HG03060 (cell line): ENCODE results near the gene EFCAB12.
"Not testable (repeated sequence)": the region's sequence is repeated elsewhere in the genome, so short reads cannot be mapped to it uniquely, and the experiment has no call there.

Experiments
- ATAC-seq: cut with Tn5 transposase; IDR thresholded peaks from one replicate; pipeline ENCODE4 v1.9.1; 2021; ENCODE audit warnings: low read depth, moderate number of reproducible peaks; ENCODE audit not compliant: unreplicated experiment

Gene EFCAB12

GRCh38 chr3:129371041-129371826 is 57.2 kb downstream of the EFCAB12 start:
- ATAC-seq, result no peak

- no peak for ATAC-seq
Observed at GRCh38 chr3:129370248-129370964, 58.0 kb downstream of the EFCAB12 start.

- ATAC-seq, result no peak
Observed at GRCh38 chr3:129369711-129370110, 58.7 kb downstream of the EFCAB12 start.

GRCh38 chr3:129367821-129368220 is 60.6 kb downstream of the EFCAB12 start:
- no peak for ATAC-seq

GRCh38 chr3:129366312-129366831 is 62.1 kb downstream of the EFCAB12 start:
- no peak for ATAC-seq

- no peak for ATAC-seq
Observed at GRCh38 chr3:129365296-129366136, 62.9 kb downstream of the EFCAB12 start.

- ATAC-seq, result not testable (repeated sequence)
Observed at GRCh38 chr3:129364811-129365210, 63.6 kb downstream of the EFCAB12 start.

GRCh38 chr3:129363356-129363755 is 65.1 kb downstream of the EFCAB12 start:
- ATAC-seq, result not testable (repeated sequence)

- ATAC-seq, result no peak
Observed at GRCh38 chr3:129360705-129361460, 67.6 kb downstream of the EFCAB12 start.

GRCh38 chr3:129360171-129360611 is 68.2 kb downstream of the EFCAB12 start:
- ATAC-seq, result no peak

- no peak for ATAC-seq
Observed at GRCh38 chr3:129358772-129359371, 69.6 kb downstream of the EFCAB12 start.

GRCh38 chr3:129358177-129358771 is 70.2 kb downstream of the EFCAB12 start:
- no peak for ATAC-seq

GRCh38 chr3:129357616-129358015 is 70.8 kb downstream of the EFCAB12 start:
- ATAC-seq, result no peak

- no peak for ATAC-seq
Observed at GRCh38 chr3:129356756-129357425, 71.5 kb downstream of the EFCAB12 start.

GRCh38 chr3:129353589-129353941 is 74.9 kb downstream of the EFCAB12 start:
- no peak for ATAC-seq

- ATAC-seq, result no peak
Observed at GRCh38 chr3:129352650-129353588, 75.5 kb downstream of the EFCAB12 start.

- ATAC-seq, result no peak
Observed at GRCh38 chr3:129352045-129352444, 76.4 kb downstream of the EFCAB12 start.
